GM23338 (cell line): ENCODE measurements around the gene FASTKD3. TPM values are rescaled to one million over a fixed set of nuclear protein-coding genes. Genes with fewer than 3 reads are reported as not detected.

Source experiments
- polyA plus RNA-seq: library from polyadenylated mRNA; unstranded; fragments of >200 nt; fragmentation: Nextera tagmentation; extraction: Ambion mirVana; gene quantifications from 2 replicates; pipeline ENCODE4 v1.2.1, GENCODE V29; 2016
- total RNA-seq: library from RNA; depleted of rRNA; stranded (reverse); fragments of >200 nt; shearing (Covaris generic); gene quantifications from 2 replicates; pipeline ENCODE4 v1.2.3, GENCODE V29; 2014; rRNA removed

Gene FASTKD3
- total and polyA plus RNA-seq, 2 experiments from 2014 or later, result 10.8 to 13.5 TPM

Other genes starting within 250 kb of the FASTKD3 start
- gene CFAP90, start 17.9 kb downstream of the FASTKD3 start, total RNA-seq, result 0.10 and 3.5 TPM in 2 replicates
- 1.0 and 1.3 TPM in 2 replicates for gene CFAP90, start 17.9 kb downstream of the FASTKD3 start, polyA plus RNA-seq
- 39.7 and 55.9 TPM in 2 replicates for gene MTRR, start 117 bp upstream of the FASTKD3 start, total RNA-seq
- gene MTRR, start 117 bp upstream of the FASTKD3 start, polyA plus RNA-seq, result 11.6 and 16.5 TPM in 2 replicates